GM23248 (cell line): Measurements from ENCODE around the gene COPS3.
"Not testable (repeated sequence)": the region's sequence is repeated elsewhere in the genome, so short reads cannot be mapped to it uniquely, and the experiment has no call there.

ENCODE experiments used
- EZH2 ChIP-seq: fragments of 200-600 bp; sonication (generic); IDR thresholded peaks from 2 replicates; pipeline ENCODE4 v1.6.1; 2018; ENCODE audit warnings: antibody characterized with exemption, mild to moderate bottlenecking; ENCODE audit not compliant: insufficient read depth, poor library complexity, severe bottlenecking
- EZH2phosphoT487 ChIP-seq: fragments of 200-600 bp; sonication (generic); IDR thresholded peaks from 2 replicates; pipeline ENCODE4 v1.6.1; 2018; ENCODE audit warnings: antibody characterized with exemption, moderate library complexity, mild to moderate bottlenecking, low read depth; ENCODE audit not compliant: insufficient read depth

DNA sequence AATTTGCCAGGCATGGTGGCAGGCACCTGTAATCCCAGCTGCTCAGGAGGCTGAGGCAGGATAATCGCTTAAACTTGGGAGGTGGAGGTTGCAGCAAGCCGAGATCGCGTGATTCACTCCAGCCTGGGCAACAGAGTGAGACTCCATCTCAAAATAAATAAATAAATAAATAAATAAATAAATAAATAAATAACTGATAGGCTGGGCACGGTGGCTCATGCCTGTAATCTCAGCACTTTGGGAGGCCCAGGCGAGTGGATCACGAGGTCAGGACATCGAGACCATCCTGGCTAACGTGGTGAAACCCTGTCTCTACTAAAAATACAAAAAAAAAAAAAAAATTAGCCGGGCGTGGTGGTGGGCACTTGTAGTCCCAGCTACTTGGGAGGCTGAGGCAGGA lies 25.4 kb downstream of the COPS3 start:
- not testable (repeated sequence) for TF ChIP-seq EZH2phosphoT487, EZH2
